Pons (tissue), 1 donor: ENCODE data around the gene OSBPL2.

Source experiments
- DNase-seq: peaks from one replicate; pipeline ENCODE4 v3.0.0-alpha.2; 2016; ENCODE audit warnings: low spot score

The OSBPL2 gene

GRCh38 chr20:62222266-62222850 lies 16.0 kb upstream of the OSBPL2 start:
- no peak for DNase-seq

- DNase-seq: no peak
These were observed 15.3 kb upstream of the OSBPL2 start for GRCh38 chr20:62222972-62223371.

- DNase-seq: no peak
These were observed 14.8 kb upstream of the OSBPL2 start for GRCh38 chr20:62223571-62223970.

GRCh38 chr20:62224113-62224855 lies 14.0 kb upstream of the OSBPL2 start:
- no peak for DNase-seq

- DNase-seq: no peak
These were observed 13.3 kb upstream of the OSBPL2 start for GRCh38 chr20:62225026-62225425.

- DNase-seq: no peak
These were observed 12.3 kb upstream of the OSBPL2 start for GRCh38 chr20:62225820-62226635.

- no peak for DNase-seq
These were observed 11.4 kb upstream of the OSBPL2 start for GRCh38 chr20:62226707-62227590.

- DNase-seq: no peak
These were observed 10.7 kb upstream of the OSBPL2 start for GRCh38 chr20:62227591-62227976.

GRCh38 chr20:62227977-62228958 lies 10.1 kb upstream of the OSBPL2 start:
- DNase-seq: no peak

- DNase-seq: no peak
These were observed 9.3 kb upstream of the OSBPL2 start for GRCh38 chr20:62228982-62229545.

GRCh38 chr20:62229667-62230066 lies 8.7 kb upstream of the OSBPL2 start:
- DNase-seq: no peak

- no peak for DNase-seq
These were observed 8.0 kb upstream of the OSBPL2 start for GRCh38 chr20:62230276-62230675.

GRCh38 chr20:62230696-62231095 lies 7.6 kb upstream of the OSBPL2 start:
- DNase-seq: no peak

GRCh38 chr20:62231292-62231691 lies 7.0 kb upstream of the OSBPL2 start:
- DNase-seq: no peak

GRCh38 chr20:62232194-62232593 lies 6.1 kb upstream of the OSBPL2 start:
- no peak for DNase-seq

GRCh38 chr20:62232770-62233645 lies 5.3 kb upstream of the OSBPL2 start:
- no peak for DNase-seq

- no peak for DNase-seq
These were observed 4.6 kb upstream of the OSBPL2 start for GRCh38 chr20:62233684-62234083.

- DNase-seq: no peak
These were observed 4.0 kb upstream of the OSBPL2 start for GRCh38 chr20:62234339-62234738.

GRCh38 chr20:62235001-62235776 lies 3.1 kb upstream of the OSBPL2 start:
- no peak for DNase-seq
